GM12878 (cell line): Measurements from ENCODE around the gene TCP11L2. TPM values are rescaled to one million over a fixed set of nuclear protein-coding genes. Genes with fewer than 3 reads are reported as not detected.

Experiments used
- BCL3 ChIP-seq: IDR thresholded peaks from 2 replicates; pipeline ENCODE4 v1.6.1; 2011; ENCODE audit warnings: borderline replicate concordance, low read depth, mild to moderate bottlenecking, moderate library complexity, low read length; ENCODE audit not compliant: insufficient read depth, poor library complexity, severe bottlenecking
- CEBPB ChIP-seq, 2 experiments: fragments of 150-350 bp in 1 of 2; IDR thresholded peaks; 2 replicates each; pipeline ENCODE4 v1.6.1; 2012 to 2014; ENCODE audit warnings: low read depth in 2 of 2, low read length in 2 of 2, borderline replicate concordance in 1 of 2, inconsistent platforms in 1 of 2
- DPF2 ChIP-seq: fragments of 450-650 bp; IDR thresholded peaks from 2 replicates; pipeline ENCODE4 v1.6.1; 2017; ENCODE audit warnings: mild to moderate bottlenecking
- ETV6 ChIP-seq, 2 experiments: fragments of 450-650 bp in 1 of 2; IDR thresholded peaks in 1 of 2; conservative IDR thresholded peaks in 1 of 2; 2 replicates each; pipeline ENCODE4 v1.6.1; 2014; ENCODE audit warnings: antibody characterized with exemption in 1 of 2, borderline replicate concordance in 1 of 2, low read depth in 1 of 2, mild to moderate bottlenecking in 1 of 2, moderate library complexity in 1 of 2
- GABPA ChIP-seq: IDR thresholded peaks from 2 replicates; pipeline ENCODE4 v1.6.1; 2014; ENCODE audit warnings: antibody characterized with exemption, low read depth, mild to moderate bottlenecking, inconsistent platforms
- HDGF ChIP-seq: fragments of 450-650 bp; IDR thresholded peaks from 2 replicates; pipeline ENCODE4 v1.6.1; 2016; ENCODE audit warnings: antibody characterized with exemption
- IRF3 ChIP-seq: fragments of 450-650 bp; IDR thresholded peaks from 2 replicates; pipeline ENCODE4 v1.6.1; 2014; ENCODE audit warnings: mild to moderate bottlenecking
- KLF5 ChIP-seq: fragments of 450-650 bp; IDR thresholded peaks from 2 replicates; pipeline ENCODE4 v1.6.1; 2014; ENCODE audit warnings: mild to moderate bottlenecking; ENCODE audit not compliant: partially characterized antibody
- LARP7 ChIP-seq: fragments of 450-650 bp; IDR thresholded peaks from 2 replicates; pipeline ENCODE4 v1.6.1; 2017; ENCODE audit warnings: mild to moderate bottlenecking
- MTA2 ChIP-seq: fragments of 450-650 bp; IDR thresholded peaks from 2 replicates; pipeline ENCODE4 v1.6.1; 2016; ENCODE audit warnings: low read depth, mild to moderate bottlenecking, moderate library complexity
- NBN ChIP-seq: fragments of 450-650 bp; IDR thresholded peaks from 2 replicates; pipeline ENCODE4 v1.6.1; 2016
- PRDM15 ChIP-seq: fragments of 450-650 bp; formaldehyde crosslinking; IDR thresholded peaks from 2 replicates; pipeline ENCODE4 v1.4.0; 2020; ENCODE audit warnings: mild to moderate bottlenecking, moderate library complexity
- RAD51 ChIP-seq: fragments of 450-650 bp; IDR thresholded peaks from 2 replicates; pipeline ENCODE4 v1.6.1; 2016; ENCODE audit warnings: moderate library complexity, mild to moderate bottlenecking, inconsistent platforms
- RCOR1 ChIP-seq: conservative IDR thresholded peaks from 2 replicates; pipeline ENCODE4 v1.6.1; 2012; ENCODE audit warnings: low read depth, low read length, improper control_type of control experiment
- SMAD1 ChIP-seq: fragments of 450-650 bp; IDR thresholded peaks from 2 replicates; pipeline ENCODE4 v1.6.1; 2018; ENCODE audit warnings: mild to moderate bottlenecking, low read depth; ENCODE audit not compliant: partially characterized antibody
- SP1 ChIP-seq: IDR thresholded peaks from one replicate; pipeline ENCODE4 v1.6.1; 2011; ENCODE audit warnings: low read depth, low read length
- SREBF1 ChIP-seq: IDR thresholded peaks from 2 replicates; pipeline ENCODE4 v1.6.1; 2012; ENCODE audit warnings: mild to moderate bottlenecking, low read length
- SREBF2 ChIP-seq: IDR thresholded peaks from 2 replicates; pipeline ENCODE4 v1.6.1; 2012; ENCODE audit warnings: mild to moderate bottlenecking, low read length
- ZNF687 ChIP-seq: fragments of 450-650 bp; IDR thresholded peaks from 2 replicates; pipeline ENCODE4 v1.6.1; 2017; ENCODE audit warnings: mild to moderate bottlenecking, moderate library complexity
- polyA plus RNA-seq, 11 experiments: library from polyadenylated mRNA; depleted of rRNA in 4 of 11; unstranded in 6 of 11; stranded (reverse) in 5 of 11; fragments of >200 nt; fragmentation: Nextera tagmentation in 4 of 11; fragmentation: Illumina TruSeq in 1 of 11; extraction: Ambion mirVana in 4 of 11; extraction: Trizol in 1 of 11; gene quantifications; 1 replicate in 1 of 11; 2 replicates in 10 of 11; pipeline versions ENCODE4 v1.2.1 to v1.2.3, GENCODE V29; 2011 to 2016; ENCODE audit warnings: inconsistent platforms in 2 of 11, missing spikeins in 2 of 11, low read depth in 1 of 11
- total RNA-seq, 4 experiments: library from RNA; depleted of rRNA in 3 of 4; stranded (reverse); fragments of >200 nt in 3 of 4; fragmentation: Illumina TruSeq in 1 of 4; extraction: Trizol in 1 of 4; gene quantifications; 2 replicates each; pipeline versions ENCODE4 v1.2.1 to v1.2.3, GENCODE V29; 2013 to 2021

The TCP11L2 gene
- total and polyA plus RNA-seq, 10 of the 15 experiments (the other 5 are each of a cell fraction or from before 2014, with no cell fraction given), result 0.18 to 5.0 (median 0.90) TPM

- TF ChIP-seq ZNF687 (peak; percentile 42; the same call in 1 of the 2 replicates), SMAD1 (no peak), SREBF2 (no peak), HDGF (no peak), RCOR1 (no peak), GABPA (no peak), BCL3 (no peak), KLF5 (peak; percentile 99), ETV6 (conservative IDR thresholded peaks at IDR 0.05 in 1 of 2, IDR thresholded peaks at IDR 0.05 in 1 of 2; ENCODE audit: borderline replicate concordance in 1 of 2, low read depth in 1 of 2) (no peak), LARP7 (peak; percentile 55), PRDM15 (CRISPR knock-in tag) (no peak), DPF2 (0 out of 2 replicates have a peak, but pooled peaks have one; percentile 65), IRF3 (peak; percentile 62; the same call in 1 of the 2 replicates), RAD51 (no peak), NBN (peak; percentile 79), SREBF1 (peak; percentile 98), MTA2 (no peak; the same call in 1 of the 2 replicates), SP1 (peak; percentile 80), CEBPB (IDR thresholded peaks at IDR 0.05; ENCODE audit: borderline replicate concordance in 1 of 2, low read depth in 2 of 2, low read length in 2 of 2) (no peak)
Observed at GRCh38 chr12:106302401-106303201, at the start of gene TCP11L2 (continued).
